ENCODE data around the gene CHURC1.
A peak's percentile ranks its signal among the peaks of the same experiment; 100 is the strongest.

CHURC1 gene

DNA sequence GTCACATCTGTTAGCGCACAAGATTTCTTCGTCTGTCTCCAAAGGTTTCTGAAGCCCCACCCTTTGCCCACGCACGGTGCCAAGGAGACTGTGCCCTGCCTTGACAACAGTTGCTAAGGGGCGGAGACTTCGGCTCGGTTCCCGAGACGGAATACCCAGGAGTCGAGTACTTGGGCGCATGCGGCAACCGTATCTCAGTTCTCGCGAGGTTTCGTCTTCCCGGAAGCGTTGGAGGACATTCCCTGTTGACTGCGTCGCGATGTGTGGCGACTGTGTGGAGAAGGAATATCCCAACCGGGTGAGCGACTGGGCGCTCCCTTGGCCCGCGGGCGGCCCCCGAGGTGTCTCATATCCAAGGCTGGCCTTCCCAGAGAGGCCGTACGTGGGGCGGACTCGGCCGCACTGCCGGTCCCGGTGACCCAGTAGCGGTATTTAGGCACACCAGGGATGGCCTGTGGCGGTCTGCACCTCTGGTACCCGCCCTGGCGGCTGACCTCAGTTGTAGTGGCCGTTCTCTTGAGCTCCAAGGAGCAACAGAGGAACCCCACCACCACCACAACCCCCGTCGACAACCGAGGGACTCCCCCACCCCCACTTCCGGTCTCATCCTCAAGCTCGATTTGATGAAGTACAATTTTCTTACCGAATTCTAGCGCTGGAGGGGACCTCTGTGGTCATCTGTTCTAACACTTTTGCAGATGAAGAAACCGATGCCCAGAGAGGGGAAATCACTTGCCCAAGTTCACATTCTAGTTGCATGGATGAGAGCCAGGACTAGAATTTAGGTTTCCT is at the start of gene CHURC1:
Gene CHURC1, plus strand, starts transcription at position 219 of the 792 bp plus-strand sequence. Its CDS starts 41 bp downstream, at position 260.
- in situ Hi-C loops (cut with MboI; ENCODE audit: low pct_unique_long_range_greater_than_20kb, low sequenced_read_pairs) = no loop called here
- peak; percentile 95 for DNase-seq

DNA sequence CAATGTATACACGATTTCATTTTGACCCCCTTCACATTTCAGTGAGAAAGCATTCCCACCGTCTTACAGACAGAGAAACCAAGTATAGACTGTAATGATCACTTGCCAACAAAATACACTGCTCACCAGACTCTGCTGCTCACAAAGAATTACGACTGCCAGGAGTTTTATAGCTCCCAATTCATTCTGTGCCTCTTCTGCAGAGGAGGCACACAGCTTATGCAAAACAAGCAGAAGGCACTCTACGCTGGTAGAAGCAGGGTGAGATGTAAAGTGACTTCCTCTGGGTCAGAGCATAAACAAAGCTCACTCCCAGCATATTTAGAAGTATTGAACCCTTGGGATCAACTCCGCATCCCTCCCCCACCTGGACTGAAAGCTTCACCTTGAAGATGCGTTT is 49.1 kb upstream of the CHURC1 start:
- no peak for DNase-seq
- in situ Hi-C loops (cut with MboI; ENCODE audit: low pct_unique_long_range_greater_than_20kb, low sequenced_read_pairs) = no loop called here

DNA sequence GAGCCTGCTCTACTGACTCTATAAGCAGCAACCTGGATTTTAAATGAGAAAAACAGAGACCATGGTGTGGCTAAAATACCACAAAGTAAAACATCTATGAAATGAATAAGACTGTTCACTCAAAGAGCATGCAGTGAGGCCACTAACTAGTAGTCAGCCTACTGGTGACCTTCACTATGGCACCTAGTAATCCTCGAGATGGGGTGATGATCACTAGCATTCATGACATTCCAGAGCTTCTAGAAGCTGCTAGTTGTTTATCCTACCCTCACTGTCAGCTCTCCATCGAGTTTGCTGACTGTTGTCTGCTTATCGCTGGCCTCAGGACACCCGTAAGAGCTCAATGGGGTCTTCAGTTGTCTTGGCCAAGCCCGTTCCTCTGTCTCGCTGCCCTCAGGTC is 48.3 kb upstream of the CHURC1 start:
- in situ Hi-C loops (cut with MboI; ENCODE audit: low pct_unique_long_range_greater_than_20kb, low sequenced_read_pairs) = no loop called here
- no peak for DNase-seq

DNA sequence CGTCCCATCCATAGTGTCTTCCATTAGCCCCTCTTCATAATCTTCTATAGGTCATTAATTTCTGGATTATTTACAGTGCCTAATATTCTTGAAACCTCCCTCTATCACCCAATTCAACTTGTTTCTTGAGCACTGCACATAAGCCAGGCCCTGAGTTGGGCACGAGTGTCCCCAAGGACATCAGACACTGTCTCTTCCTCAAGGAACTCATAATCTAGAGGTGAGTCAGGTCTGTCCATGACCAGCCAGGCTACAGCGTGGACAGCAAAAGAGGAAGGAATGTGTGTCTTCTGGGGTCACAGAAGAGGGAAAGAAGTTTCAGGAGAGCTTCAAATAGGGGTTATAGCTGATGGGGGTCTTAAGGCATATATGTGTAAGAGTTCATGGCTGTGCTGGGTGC is 47.1 kb upstream of the CHURC1 start:
- DNase-seq = no peak
- in situ Hi-C loops (cut with MboI; ENCODE audit: low pct_unique_long_range_greater_than_20kb, low sequenced_read_pairs) = no loop called here

DNA sequence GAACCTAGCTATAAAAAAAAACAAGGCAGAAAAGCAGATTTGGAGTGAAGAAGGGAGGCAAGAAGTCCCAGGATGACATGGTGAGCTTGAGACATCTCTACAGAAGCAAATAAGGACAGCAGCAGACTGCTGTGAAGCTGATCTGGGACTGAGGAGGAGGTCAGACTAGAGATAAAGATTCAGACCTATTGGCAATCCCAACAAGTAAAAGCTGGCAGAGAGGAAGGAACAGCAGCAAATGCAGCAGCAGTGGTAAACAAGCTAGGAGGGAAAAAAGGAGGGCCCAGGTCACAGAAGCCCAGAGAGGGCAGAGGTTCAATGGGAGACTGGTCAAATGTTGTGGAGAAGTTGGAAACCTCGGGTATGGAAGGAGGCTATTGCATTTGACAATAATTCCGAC is 45.9 kb upstream of the CHURC1 start:
- DNase-seq = no peak
- in situ Hi-C loops (cut with MboI; ENCODE audit: low pct_unique_long_range_greater_than_20kb, low sequenced_read_pairs) = no loop called here

DNA sequence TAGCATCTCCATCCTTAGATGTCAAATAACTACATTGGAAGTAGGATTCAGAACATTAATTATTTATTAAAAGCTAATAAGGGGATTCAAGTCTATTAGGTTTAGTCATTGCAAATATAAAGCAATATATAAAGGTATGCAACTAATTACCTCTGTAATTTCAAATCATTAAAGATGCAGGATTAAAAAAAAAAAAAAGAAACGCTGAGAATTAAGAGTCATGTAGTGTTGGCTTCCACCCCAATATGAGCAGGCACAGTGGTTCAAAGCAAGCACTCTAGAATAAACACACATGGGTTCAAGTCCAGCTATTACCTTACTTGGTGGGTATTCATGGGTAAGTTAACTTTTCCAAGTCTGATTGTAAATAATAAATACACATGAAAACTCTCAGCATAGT is 45.4 kb upstream of the CHURC1 start:
- DNase-seq = no peak
- in situ Hi-C loops (cut with MboI; ENCODE audit: low pct_unique_long_range_greater_than_20kb, low sequenced_read_pairs) = no loop called here

DNA sequence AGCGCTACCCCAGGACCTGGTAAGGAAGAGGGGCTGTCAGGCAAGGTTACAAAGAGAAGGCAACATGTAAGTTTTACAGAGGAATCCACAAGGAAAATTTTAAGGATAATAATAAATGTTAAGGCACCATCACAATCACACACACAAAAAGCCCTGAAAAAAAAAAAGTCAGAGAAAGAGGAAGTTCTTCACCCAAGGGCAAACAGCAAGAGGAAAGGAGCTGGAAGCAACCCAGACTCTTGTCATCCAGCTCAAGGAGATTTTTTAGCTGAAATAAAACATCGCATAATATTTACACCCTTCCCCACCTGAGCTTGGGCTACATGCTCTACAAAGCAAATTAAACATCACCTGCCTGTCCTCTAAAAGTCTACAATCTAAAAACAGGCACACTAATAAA is 44.1 kb upstream of the CHURC1 start:
- in situ Hi-C loops (cut with MboI; ENCODE audit: low pct_unique_long_range_greater_than_20kb, low sequenced_read_pairs) = no loop called here
- peak; percentile 57 for DNase-seq

DNA sequence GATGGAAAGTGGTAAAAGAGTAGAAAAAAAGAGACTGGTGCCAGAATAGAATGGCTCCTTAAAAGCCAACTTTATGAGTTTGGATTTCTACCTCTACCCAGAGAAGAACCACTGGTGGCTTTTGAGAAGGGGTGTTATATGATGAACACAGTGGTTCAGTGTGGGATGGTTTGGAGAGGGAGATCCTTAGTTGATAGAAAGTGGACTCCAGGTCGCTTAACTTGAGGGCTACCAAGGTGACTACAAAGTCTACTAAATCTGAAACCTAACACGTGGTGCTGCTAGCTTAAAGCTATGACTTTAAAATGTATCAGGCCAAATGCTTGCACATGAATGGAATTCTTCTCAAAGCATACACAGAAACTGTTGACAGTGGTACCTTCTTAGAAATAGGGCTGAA is 42.9 kb upstream of the CHURC1 start:
- in situ Hi-C loops (cut with MboI; ENCODE audit: low pct_unique_long_range_greater_than_20kb, low sequenced_read_pairs) = no loop called here
- no peak for DNase-seq

DNA sequence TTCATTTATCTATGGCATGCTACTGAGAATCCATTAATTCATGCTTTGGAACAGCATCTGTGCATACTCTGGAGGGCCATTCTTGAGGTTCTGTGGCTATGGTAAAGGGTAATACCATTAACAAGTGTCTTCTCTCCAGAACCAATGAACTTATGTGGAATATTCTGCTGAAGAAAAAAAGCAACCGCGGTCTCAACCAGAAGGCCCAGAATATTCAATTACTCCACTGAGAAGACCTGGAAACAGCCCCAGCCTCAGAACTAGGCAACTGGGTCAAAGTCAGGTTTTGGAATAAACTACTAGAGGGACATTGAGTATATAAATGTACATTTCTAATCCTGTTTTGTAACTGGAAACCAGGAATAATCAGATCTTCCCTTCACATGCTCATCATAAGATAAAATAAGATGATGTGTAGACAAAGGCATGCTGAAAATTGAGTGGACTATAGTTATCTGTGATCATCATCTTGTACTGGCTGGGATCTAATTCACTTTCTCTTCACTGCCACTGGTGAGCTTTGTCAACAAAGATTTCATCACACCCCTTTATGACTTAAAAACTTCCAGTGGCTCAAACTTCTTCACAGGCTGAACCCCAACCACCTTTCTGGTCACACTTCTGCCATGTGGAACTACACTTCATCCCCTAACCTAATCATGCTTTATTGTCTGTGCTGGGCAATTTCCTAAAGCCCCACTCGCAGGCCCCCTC is 40.6 kb upstream of the CHURC1 start:
- in situ Hi-C loops (cut with MboI; ENCODE audit: low pct_unique_long_range_greater_than_20kb, low sequenced_read_pairs) = no loop called here
- no peak for DNase-seq

DNA sequence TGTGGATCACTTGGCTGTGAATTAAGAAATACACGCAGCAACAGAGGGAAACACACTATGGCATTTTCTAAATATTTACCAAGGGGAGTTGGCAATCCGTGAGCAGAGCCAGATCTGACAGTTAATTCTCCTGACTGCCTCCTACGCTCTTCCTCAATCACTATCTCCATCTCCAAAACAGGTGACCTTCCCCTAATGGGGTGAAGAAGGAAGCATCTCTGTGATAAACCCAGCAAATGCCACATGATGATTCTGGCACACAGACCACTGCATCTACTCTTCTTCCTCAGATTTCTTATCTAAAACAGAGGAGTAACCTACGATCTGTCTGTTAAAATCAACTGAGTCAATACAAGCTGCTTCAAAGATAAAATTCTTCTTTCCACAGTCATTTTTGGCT is 38.9 kb upstream of the CHURC1 start:
- DNase-seq = no peak
- in situ Hi-C loops (cut with MboI; ENCODE audit: low pct_unique_long_range_greater_than_20kb, low sequenced_read_pairs) = no loop called here

DNA sequence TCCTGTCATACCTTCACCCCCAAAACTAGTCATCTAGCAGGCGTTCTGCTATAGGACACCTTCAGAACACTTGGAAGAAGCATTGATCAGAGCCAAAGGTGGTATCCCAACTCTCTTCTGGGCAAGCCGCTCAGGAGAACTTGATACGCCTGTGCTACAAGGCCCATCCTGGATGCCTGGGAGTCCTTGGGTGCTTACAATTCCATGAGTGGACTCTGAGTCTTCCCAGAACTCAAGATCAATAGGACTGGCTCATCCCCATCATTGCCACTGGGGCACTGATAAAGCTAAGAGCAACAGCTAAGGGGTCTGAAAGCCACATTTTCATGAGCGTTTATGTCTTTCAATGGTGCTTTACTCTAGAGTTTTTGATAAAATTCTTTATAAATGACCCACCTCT is 36.4 kb upstream of the CHURC1 start:
- DNase-seq = no peak
- in situ Hi-C loops (cut with MboI; ENCODE audit: low pct_unique_long_range_greater_than_20kb, low sequenced_read_pairs) = no loop called here

DNA sequence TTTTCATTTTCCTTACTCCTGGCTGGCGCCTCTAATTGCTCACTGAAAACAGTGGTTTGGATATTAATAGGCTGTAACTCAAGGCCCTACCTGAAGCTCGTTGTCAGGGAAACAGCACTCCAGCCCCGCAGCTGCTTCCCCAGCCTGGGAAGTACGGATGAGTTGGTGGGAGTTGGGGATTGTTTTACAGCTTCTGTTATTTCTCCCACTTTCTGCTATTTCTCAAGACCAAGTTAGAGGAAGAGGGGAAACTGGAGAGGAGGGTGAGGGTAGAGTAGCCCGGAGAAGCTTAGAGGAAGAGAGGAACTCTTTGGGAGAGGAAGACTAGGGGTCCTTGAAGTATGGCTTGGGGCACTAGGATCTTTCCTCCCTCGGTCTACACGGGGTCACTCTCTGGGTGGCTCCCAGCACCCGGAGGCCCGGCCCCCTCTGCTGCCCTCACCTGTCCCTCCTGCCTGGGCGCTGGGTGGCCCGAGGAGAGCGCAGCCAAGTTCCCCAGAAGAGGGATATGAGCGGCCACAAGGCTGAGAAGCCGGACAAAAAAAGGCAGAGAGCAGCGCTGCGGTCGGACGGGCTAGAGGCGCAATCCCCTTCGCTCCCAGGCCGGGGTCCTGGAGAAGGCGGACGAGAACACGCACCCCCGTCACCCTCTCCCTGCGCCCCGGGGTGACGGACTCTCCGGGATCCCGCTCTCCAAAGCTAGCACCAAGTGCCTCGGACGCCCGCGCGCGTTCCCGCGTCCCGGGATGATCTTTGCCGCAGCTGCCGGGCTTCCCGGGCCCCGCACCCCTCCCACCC is 35.2 kb upstream of the CHURC1 start:
- DNase-seq = peak; percentile 21
- in situ Hi-C loops (cut with MboI; ENCODE audit: low pct_unique_long_range_greater_than_20kb, low sequenced_read_pairs) = no loop called here

DNA sequence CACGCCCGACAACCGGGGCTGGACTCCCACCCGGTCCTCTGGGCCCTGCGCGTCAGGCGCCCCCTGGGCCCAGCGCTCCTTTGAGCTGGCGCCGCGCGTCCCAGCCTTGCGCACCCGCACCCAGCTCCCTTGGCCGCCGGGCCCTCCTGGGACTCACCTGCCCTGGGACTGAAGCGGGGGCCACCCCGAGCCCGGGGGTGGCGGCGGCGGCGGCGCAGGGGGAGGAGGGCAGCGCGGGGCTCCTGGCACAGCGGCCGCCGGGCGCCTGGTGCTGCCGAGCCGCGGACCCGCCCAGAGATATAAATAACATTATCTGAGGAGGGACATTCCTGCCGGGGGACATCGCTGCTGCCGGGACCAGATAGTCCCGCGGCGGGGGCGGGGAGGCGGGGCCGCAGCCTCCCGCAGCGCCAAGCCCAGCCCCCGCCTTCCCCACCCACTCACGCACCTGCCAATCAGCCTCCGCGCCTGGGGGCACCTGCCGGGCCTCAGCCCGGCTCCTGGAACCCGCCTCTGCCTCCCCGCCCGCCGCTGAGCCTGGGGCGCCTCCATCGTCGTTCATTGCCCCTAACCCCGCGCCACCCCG is 34.5 kb upstream of the CHURC1 start, which contains the start of gene SPTB:
Gene SPTB, minus strand, starts transcription at position 273 of the 586 bp plus-strand sequence. CDS start 56,813 bp downstream, outside the sequence.
- DNase-seq = no peak
- in situ Hi-C loops (cut with MboI; ENCODE audit: low pct_unique_long_range_greater_than_20kb, low sequenced_read_pairs) = no loop called here

DNA sequence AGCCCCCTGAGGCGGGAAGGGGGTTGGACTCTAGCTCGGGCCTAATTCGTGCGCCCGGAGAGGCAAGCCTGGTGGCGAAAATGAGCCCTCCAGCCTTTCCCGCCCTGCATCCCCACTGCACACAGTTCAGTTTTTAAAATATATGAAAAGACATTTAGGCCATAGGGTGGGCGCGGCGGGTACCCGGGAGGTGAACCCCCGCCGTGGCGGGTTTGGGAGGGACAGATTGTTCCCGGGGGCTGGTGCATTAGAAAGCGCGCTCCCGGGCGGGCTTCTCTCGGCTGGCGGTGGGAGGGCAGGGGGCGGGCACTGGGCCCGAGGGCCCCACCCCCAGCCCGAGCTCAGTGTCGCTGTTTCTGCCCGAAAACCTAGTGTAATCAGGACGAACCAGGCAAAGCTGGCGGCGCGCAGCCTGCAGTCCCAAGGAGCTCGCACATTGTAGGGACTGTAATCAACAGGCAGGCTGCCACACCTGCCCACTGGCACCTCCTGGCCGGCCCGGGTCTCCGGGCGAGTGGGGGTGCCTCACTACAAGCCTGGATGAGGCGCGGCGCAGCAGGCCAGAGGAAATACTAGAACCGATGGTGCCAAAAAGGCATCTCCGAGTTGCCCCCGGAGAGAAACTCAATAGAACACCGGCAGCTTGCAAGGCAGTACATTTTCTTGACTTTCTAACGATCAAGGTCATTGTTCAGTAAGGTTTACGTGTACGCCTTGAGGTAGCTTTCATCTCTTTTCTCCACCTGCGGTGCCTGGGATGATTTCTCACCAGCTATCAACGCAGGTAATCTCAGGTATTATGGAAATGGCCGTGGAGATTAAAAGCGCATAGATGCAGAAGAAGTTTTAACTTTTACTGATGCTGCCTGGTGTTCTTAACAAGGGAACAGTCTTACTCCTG is 33.8 kb upstream of the CHURC1 start:
- peak; percentile 69 for DNase-seq

DNA sequence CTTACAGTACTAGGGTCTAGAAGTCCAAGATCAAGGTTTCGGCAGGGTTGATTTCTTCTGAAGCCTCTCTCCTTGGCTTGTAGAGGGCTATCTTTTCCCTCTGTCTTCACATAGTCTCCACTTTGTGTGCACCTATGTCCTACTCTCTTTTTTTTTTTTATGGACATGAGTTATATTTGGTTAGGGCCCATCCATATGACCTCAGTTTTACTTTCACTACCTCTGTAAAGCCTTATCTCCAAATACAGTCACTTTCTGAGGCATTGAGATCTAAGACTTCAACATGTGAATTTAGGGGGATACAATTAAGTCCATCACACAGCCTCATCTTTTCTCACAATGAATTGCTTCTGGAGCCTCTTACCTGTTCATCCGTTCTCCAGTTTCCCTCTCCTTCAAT is 28.7 kb upstream of the CHURC1 start:
- in situ Hi-C loops (cut with MboI; ENCODE audit: low pct_unique_long_range_greater_than_20kb, low sequenced_read_pairs) = no loop called here
- no peak for DNase-seq

More for the DNA sequence above, 33.8 kb upstream of the CHURC1 start:
- in situ Hi-C loops (cut with MboI; ENCODE audit: low pct_unique_long_range_greater_than_20kb, low sequenced_read_pairs) = no loop called here

DNA sequence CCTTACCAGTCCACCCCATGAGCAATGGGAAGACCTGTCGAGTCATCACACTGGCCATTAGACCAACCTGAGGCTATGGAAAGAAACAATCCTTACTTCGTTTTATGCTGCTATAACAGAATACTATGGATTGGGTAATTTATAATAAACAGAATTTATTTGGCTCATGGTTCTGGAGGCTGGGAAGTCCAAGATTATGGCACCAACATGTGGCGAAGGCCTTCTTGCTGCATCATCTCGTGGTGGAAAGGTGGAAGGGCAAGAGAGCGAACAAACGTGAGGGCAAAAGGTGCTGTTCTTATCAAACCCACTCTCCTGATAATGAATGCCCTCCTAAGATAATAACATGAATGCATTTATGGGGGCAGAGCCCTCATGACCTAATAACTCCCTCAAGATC is 24.9 kb upstream of the CHURC1 start:
- no peak for DNase-seq
- in situ Hi-C loops (cut with MboI; ENCODE audit: low pct_unique_long_range_greater_than_20kb, low sequenced_read_pairs) = no loop called here

DNA sequence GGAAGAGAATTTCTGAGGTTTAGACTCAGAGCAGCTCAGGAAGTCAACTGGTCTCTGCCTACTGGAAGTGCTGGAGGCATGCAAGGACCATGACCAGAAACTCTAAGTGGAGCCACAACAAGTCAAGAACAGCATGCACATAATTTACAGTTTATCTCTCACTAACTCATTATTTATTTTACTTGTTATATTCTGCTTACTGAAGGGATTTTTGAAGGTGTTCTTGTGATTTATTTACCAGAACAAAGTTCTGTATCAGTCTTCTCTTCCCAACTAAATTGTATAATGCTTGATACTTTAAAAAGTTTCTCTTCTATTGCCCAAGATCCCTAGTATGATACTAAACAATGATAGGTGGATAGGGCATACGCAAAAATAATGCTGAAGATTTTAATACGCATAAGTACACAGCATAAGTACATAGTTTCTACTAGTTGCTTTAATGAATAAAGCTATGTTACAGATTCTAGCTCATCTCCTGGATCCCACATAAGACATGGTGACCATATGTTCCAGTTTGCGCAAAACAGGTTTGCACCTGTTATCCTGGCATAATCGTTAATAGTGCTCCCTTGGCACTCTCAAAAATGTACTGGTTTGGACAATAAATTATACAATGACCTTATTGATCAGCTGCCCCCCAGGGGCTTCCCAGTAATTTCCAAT is 22.9 kb upstream of the CHURC1 start:
- in situ Hi-C loops (cut with MboI; ENCODE audit: low pct_unique_long_range_greater_than_20kb, low sequenced_read_pairs) = no loop called here
- DNase-seq = no peak

DNA sequence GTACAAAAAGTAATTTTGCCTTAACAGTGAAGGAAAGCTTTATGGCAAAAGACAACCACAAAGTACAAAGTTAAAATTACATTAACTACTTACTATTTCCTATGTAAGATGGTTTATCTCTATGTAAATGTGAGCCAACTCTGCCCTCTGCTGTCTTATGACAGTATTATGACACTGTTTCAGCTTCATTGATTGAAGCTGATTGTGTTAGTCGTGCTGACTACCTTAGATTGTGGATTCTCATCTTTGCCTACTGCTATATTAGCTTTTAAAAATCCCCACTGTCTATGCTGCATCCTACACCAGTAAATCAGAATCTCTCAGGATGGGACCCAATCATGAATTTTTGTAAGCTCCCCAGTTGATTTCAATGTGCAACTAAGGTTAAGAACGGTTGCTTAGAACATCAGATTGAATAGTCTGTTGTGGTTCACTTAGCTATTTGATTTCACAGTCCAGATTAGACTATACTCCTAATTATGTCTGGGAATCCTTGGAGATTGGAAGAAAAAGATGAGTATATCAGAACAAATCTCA is 22.3 kb upstream of the CHURC1 start:
- in situ Hi-C loops (cut with MboI; ENCODE audit: low pct_unique_long_range_greater_than_20kb, low sequenced_read_pairs) = no loop called here
- peak; percentile 67 for DNase-seq
